ENCODE data around the gene CAD. TPM values are rescaled to one million over a fixed set of nuclear protein-coding genes. Genes with fewer than 3 reads are reported as not detected.

CAD gene
- total RNA-seq, 2 donors from 2014 or later: 18.4 to 36.9 TPM

GRCh38 chr2:27284996-27285395 is 67.8 kb downstream of the CAD start:
- H3K4me1 ChIP-seq: no peaks in the 10 kb centered on the region
- H3K27ac ChIP-seq: no peak overlapping the region
- ATAC-seq (no peak), DNase-seq (no peak)
- peaks cover 0 to 4% of the 10 kb centered on the region in 2 donors for H3K27me3 ChIP-seq
- H3K9me3 ChIP-seq: no peaks in the 10 kb centered on the region
- no peaks in the 10 kb centered on the region for H3K36me3 ChIP-seq (replicated peaks in 1 of 2; ENCODE audit: insufficient read depth in 1 of 2, low read depth in 2 of 2)
- WGBS, 2 donors: 76 to 91% methylated on average over 1 of the region's 1 CpG
- intact Hi-C loops (cut with DNase I): loop anchor here (5.0 kb wide), 1 partner anchor 183 kb away; no protein-coding TSS in a partner anchor
- no peak overlapping the region for H3K4me3 ChIP-seq
- TF ChIP-seq CTCF (IDR thresholded peaks at IDR 0.05) (no peak), POLR2A (IDR thresholded peaks at IDR 0.05) (no peak)

GRCh38 chr2:27285481-27285880 is 68.3 kb downstream of the CAD start:
- WGBS, 2 donors: 47 to 60% methylated on average over 6 of the region's 6 CpGs
- no peak for ATAC-seq
- intact Hi-C loops (cut with DNase I): no loop called here

GRCh38 chr2:27288610-27289009 is 71.4 kb downstream of the CAD start:
- no peaks in the 10 kb centered on the region for H3K27me3 ChIP-seq
- no peaks in the 10 kb centered on the region for H3K9me3 ChIP-seq
- no peak overlapping the region for H3K4me3 ChIP-seq
- ATAC-seq (no peak), DNase-seq (no peak)
- intact Hi-C loops (cut with DNase I): no loop called here
- no peak overlapping the region for H3K27ac ChIP-seq
- TF ChIP-seq POLR2A (IDR thresholded peaks at IDR 0.05) (no peak), CTCF (IDR thresholded peaks at IDR 0.05) (no peak)
- H3K36me3 ChIP-seq (replicated peaks in 1 of 2; ENCODE audit: insufficient read depth in 1 of 2, low read depth in 2 of 2): no peaks in the 10 kb centered on the region
- WGBS, 2 donors: 33 to 42% methylated on average over 3 of the region's 3 CpGs
- H3K4me1 ChIP-seq: peaks cover 8% of the 10 kb centered on the region

More at GRCh38 chr2:27285481-27285880, 68.3 kb downstream of the CAD start:
- Histone ChIP-seq H3K9me3 (no peaks in the 10 kb centered on the region), H3K36me3 (replicated peaks in 1 of 2; ENCODE audit: insufficient read depth in 1 of 2, low read depth in 2 of 2) (no peaks in the 10 kb centered on the region), H3K4me3 (no peak overlapping the region), H3K27ac (no peak overlapping the region), H3K4me1 (no peaks in the 10 kb centered on the region), H3K27me3 (no peaks in the 10 kb centered on the region)
- DNase-seq: no peak
- TF ChIP-seq POLR2A (IDR thresholded peaks at IDR 0.05) (no peak), CTCF (IDR thresholded peaks at IDR 0.05) (no peak)

GRCh38 chr2:27290549-27290948 is 73.4 kb downstream of the CAD start:
- Histone ChIP-seq H3K4me1 (peaks cover 10% of the 10 kb centered on the region), H3K27me3 (no peaks in the 10 kb centered on the region), H3K9me3 (no peaks in the 10 kb centered on the region), H3K27ac (no peak overlapping the region), H3K4me3 (no peak overlapping the region), H3K36me3 (replicated peaks in 1 of 2; ENCODE audit: insufficient read depth in 1 of 2, low read depth in 2 of 2) (no peaks in the 10 kb centered on the region)
- no peak for DNase-seq
- TF ChIP-seq POLR2A (IDR thresholded peaks at IDR 0.05) (no peak), CTCF (IDR thresholded peaks at IDR 0.05) (no peak)
- intact Hi-C loops (cut with DNase I): no loop called here
- no peak for ATAC-seq
- 79 to 84% methylated on average over 5 of the region's 5 CpGs for WGBS, 2 donors

GRCh38 chr2:27291865-27292264 is 74.7 kb downstream of the CAD start:
- H3K4me1 ChIP-seq: peaks cover 10% of the 10 kb centered on the region
- no peak for DNase-seq
- no peaks in the 10 kb centered on the region for H3K27me3 ChIP-seq
- H3K9me3 ChIP-seq: no peaks in the 10 kb centered on the region
- 47 to 63% methylated on average over 6 of the region's 6 CpGs for WGBS, 2 donors
- intact Hi-C loops (cut with DNase I): no loop called here
- H3K36me3 ChIP-seq (replicated peaks in 1 of 2; ENCODE audit: insufficient read depth in 1 of 2, low read depth in 2 of 2): no peaks in the 10 kb centered on the region
- TF ChIP-seq CTCF (IDR thresholded peaks at IDR 0.05) (no peak), POLR2A (IDR thresholded peaks at IDR 0.05) (no peak)
- no peak overlapping the region for H3K4me3 ChIP-seq
- no peak for ATAC-seq
- no peak overlapping the region for H3K27ac ChIP-seq
